SU-DHL-6 (cell line): ENCODE results near the gene PLB1.

Experiments
- EZH2phosphoT487 ChIP-seq: fragments of 200-600 bp; sonication (generic), shearing (Covaris generic); conservative IDR thresholded peaks from 2 replicates; pipeline ENCODE4 v1.6.1; 2018; ENCODE audit warnings: mild to moderate bottlenecking, antibody characterized with exemption, low read length, moderate library complexity, mixed read lengths
- TF ChIP-seq, protein P1 (sequence below): fragments of 200-600 bp; sonication (generic); IDR thresholded peaks from one replicate; pipeline ENCODE4 v1.5.1; 2017; ENCODE audit warnings: antibody characterized with exemption, mild to moderate bottlenecking, low read length, moderate library complexity; ENCODE audit not compliant: insufficient read depth, poor library complexity, severe bottlenecking

DNA sequence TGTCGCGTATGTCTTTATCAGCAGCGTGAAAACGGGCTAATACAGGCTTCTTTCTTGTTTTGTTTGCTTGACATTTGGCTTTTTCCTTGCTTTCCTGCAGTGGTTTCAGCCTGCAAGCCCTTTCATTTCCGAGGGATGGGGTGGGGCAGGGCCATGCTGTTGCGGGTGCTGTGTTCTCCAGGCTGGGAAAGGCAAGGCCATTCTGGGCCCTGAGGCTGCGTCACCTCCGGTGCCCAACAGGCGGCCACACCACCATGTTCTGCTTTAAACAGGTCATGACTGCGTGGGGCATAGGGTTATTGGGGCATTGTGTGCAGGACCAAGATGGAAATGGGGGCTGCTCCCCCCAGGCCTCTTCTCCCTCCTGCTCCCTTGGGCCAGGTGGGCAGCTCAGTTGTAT, 38.6 kb upstream of the PLB1 start:
- TF ChIP-seq, protein P1, sequence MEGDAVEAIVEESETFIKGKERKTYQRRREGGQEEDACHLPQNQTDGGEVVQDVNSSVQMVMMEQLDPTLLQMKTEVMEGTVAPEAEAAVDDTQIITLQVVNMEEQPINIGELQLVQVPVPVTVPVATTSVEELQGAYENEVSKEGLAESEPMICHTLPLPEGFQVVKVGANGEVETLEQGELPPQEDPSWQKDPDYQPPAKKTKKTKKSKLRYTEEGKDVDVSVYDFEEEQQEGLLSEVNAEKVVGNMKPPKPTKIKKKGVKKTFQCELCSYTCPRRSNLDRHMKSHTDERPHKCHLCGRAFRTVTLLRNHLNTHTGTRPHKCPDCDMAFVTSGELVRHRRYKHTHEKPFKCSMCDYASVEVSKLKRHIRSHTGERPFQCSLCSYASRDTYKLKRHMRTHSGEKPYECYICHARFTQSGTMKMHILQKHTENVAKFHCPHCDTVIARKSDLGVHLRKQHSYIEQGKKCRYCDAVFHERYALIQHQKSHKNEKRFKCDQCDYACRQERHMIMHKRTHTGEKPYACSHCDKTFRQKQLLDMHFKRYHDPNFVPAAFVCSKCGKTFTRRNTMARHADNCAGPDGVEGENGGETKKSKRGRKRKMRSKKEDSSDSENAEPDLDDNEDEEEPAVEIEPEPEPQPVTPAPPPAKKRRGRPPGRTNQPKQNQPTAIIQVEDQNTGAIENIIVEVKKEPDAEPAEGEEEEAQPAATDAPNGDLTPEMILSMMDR, result no peak
- TF ChIP-seq EZH2phosphoT487, result no peak
